ENCODE measurements around the gene ATF6. TPM values are rescaled to one million over a fixed set of nuclear protein-coding genes. Genes with fewer than 3 reads are reported as not detected.

The ATF6 gene, protein sequence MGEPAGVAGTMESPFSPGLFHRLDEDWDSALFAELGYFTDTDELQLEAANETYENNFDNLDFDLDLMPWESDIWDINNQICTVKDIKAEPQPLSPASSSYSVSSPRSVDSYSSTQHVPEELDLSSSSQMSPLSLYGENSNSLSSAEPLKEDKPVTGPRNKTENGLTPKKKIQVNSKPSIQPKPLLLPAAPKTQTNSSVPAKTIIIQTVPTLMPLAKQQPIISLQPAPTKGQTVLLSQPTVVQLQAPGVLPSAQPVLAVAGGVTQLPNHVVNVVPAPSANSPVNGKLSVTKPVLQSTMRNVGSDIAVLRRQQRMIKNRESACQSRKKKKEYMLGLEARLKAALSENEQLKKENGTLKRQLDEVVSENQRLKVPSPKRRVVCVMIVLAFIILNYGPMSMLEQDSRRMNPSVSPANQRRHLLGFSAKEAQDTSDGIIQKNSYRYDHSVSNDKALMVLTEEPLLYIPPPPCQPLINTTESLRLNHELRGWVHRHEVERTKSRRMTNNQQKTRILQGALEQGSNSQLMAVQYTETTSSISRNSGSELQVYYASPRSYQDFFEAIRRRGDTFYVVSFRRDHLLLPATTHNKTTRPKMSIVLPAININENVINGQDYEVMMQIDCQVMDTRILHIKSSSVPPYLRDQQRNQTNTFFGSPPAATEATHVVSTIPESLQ
- total RNA-seq (2021), result 10.6 to 13.9 TPM (median 13.7 TPM) in 3 replicates
- Bru-seq, nascent RNA, result percentile 67 among the genes with signal in this experiment
- long read RNA-seq, experiment 1, full-length matches to known transcripts, result 45 of 79 reads
- long read RNA-seq, experiment 1, partial matches to known transcripts, result 4 of 79 reads
- long read RNA-seq, experiment 1, other reads (novel, unspliced or antisense), result 30 of 79 reads
- long read RNA-seq, experiment 2, full-length matches to known transcripts, result 17 of 41 reads
- long read RNA-seq, experiment 2, partial matches to known transcripts, result 7 of 41 reads
- long read RNA-seq, experiment 2, other reads (novel, unspliced or antisense), result 17 of 41 reads
- long read RNA-seq, experiment 3, full-length matches to known transcripts, result 3 of 8 reads
- long read RNA-seq, experiment 3, partial matches to known transcripts, result 2 of 8 reads
- long read RNA-seq, experiment 3, other reads (novel, unspliced or antisense), result 3 of 8 reads

- peaks cover 1% of the 10 kb centered on the region; the same call in 1 of the 2 replicates for H3K27me3 Mint-ChIP-seq (ENCODE audit: low read depth)
- peak; percentile 66 for DNase-seq (ENCODE audit: low spot score)
- ChIA-PET POLR2A (no interaction called here), CTCF (interaction anchor here (0.7 to 1.5 kb wide), 2 partner anchors 26 to 271 kb away, joined by 3 to 8 read pairs; no protein-coding TSS in a partner anchor)
- H3K4me3 Mint-ChIP-seq, result peak within 1 kb of the TSS; percentile 93
- ATAC-seq, result peak; percentile 61
- peaks cover 8% of the 10 kb centered on the region for H3K4me1 Mint-ChIP-seq
- H3K9me3 Mint-ChIP-seq, result no peaks in the 10 kb centered on the region
- H3K27ac Mint-ChIP-seq, result peak within 1 kb of the TSS; percentile 71
- no peaks in the 10 kb centered on the region for H3K36me3 Mint-ChIP-seq
- TF ChIP-seq SMAD4 (CRISPR knock-in tag; IDR thresholded peaks at IDR 0.05), result no peak
- no peak for TF ChIP-seq ZBTB21 (CRISPR knock-in tag; IDR thresholded peaks at IDR 0.05; ENCODE audit: borderline replicate concordance)
- TF ChIP-seq IRF1 (CRISPR knock-in tag; IDR thresholded peaks at IDR 0.05), result no peak
- no peak; the same call in 1 of the 2 replicates for TF ChIP-seq MYBL2 (CRISPR knock-in tag; IDR thresholded peaks at IDR 0.05)
- TF ChIP-seq CBFB (CRISPR knock-in tag; IDR thresholded peaks at IDR 0.05; ENCODE audit: low read depth), result no peak
- TF ChIP-seq ZNF671 (CRISPR knock-in tag; IDR thresholded peaks at IDR 0.05), result no peak
- no peak for TF ChIP-seq RORB (CRISPR knock-in tag; IDR thresholded peaks at IDR 0.05)
- no peak for TF ChIP-seq OVOL2 (CRISPR knock-in tag; IDR thresholded peaks at IDR 0.05; ENCODE audit: borderline replicate concordance)
- TF ChIP-seq E2F5 (CRISPR knock-in tag; IDR thresholded peaks at IDR 0.05), result 0 out of 2 replicates have a peak, but pooled peaks have one; percentile 29
- TF ChIP-seq ELF4 (CRISPR knock-in tag; IDR thresholded peaks at IDR 0.05; ENCODE audit: low read depth), result no peak
- TF ChIP-seq CREM (CRISPR knock-in tag; IDR thresholded peaks at IDR 0.05), result 0 out of 2 replicates have a peak, but pooled peaks have one; percentile 61
- TF ChIP-seq, protein P1, sequence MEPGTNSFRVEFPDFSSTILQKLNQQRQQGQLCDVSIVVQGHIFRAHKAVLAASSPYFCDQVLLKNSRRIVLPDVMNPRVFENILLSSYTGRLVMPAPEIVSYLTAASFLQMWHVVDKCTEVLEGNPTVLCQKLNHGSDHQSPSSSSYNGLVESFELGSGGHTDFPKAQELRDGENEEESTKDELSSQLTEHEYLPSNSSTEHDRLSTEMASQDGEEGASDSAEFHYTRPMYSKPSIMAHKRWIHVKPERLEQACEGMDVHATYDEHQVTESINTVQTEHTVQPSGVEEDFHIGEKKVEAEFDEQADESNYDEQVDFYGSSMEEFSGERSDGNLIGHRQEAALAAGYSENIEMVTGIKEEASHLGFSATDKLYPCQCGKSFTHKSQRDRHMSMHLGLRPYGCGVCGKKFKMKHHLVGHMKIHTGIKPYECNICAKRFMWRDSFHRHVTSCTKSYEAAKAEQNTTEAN (CRISPR knock-in tag; IDR thresholded peaks at IDR 0.05), result no peak
- no peak for TF ChIP-seq SP1 (CRISPR knock-in tag; conservative IDR thresholded peaks at IDR 0.05)
- TF ChIP-seq STAT6 (CRISPR knock-in tag; conservative IDR thresholded peaks at IDR 0.05; ENCODE audit: low read depth), result no peak
- TF ChIP-seq ARID4B (CRISPR knock-in tag; IDR thresholded peaks at IDR 0.05; ENCODE audit: borderline replicate concordance), result no peak
- TF ChIP-seq ZNF416 (CRISPR knock-in tag; IDR thresholded peaks at IDR 0.05), result no peak
- no peak for TF ChIP-seq NFATC4 (CRISPR knock-in tag; IDR thresholded peaks at IDR 0.05)
- no peak for TF ChIP-seq ATF1 (CRISPR knock-in tag; IDR thresholded peaks at IDR 0.05)
- TF ChIP-seq, protein P2, sequence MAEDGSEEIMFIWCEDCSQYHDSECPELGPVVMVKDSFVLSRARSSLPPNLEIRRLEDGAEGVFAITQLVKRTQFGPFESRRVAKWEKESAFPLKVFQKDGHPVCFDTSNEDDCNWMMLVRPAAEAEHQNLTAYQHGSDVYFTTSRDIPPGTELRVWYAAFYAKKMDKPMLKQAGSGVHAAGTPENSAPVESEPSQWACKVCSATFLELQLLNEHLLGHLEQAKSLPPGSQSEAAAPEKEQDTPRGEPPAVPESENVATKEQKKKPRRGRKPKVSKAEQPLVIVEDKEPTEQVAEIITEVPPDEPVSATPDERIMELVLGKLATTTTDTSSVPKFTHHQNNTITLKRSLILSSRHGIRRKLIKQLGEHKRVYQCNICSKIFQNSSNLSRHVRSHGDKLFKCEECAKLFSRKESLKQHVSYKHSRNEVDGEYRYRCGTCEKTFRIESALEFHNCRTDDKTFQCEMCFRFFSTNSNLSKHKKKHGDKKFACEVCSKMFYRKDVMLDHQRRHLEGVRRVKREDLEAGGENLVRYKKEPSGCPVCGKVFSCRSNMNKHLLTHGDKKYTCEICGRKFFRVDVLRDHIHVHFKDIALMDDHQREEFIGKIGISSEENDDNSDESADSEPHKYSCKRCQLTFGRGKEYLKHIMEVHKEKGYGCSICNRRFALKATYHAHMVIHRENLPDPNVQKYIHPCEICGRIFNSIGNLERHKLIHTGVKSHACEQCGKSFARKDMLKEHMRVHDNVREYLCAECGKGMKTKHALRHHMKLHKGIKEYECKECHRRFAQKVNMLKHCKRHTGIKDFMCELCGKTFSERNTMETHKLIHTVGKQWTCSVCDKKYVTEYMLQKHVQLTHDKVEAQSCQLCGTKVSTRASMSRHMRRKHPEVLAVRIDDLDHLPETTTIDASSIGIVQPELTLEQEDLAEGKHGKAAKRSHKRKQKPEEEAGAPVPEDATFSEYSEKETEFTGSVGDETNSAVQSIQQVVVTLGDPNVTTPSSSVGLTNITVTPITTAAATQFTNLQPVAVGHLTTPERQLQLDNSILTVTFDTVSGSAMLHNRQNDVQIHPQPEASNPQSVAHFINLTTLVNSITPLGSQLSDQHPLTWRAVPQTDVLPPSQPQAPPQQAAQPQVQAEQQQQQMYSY (CRISPR knock-in tag; IDR thresholded peaks at IDR 0.05), result no peak
Observed at GRCh38 chr1:161766102-161766981, at the start of gene ATF6. Gene ATF6, plus strand, starts transcription at chr1:161766320. Its CDS starts 41 bp downstream, at chr1:161766361.

Measured in WTC11 (cell line).